ENCODE results near the gene LRRC8D.

DNA sequence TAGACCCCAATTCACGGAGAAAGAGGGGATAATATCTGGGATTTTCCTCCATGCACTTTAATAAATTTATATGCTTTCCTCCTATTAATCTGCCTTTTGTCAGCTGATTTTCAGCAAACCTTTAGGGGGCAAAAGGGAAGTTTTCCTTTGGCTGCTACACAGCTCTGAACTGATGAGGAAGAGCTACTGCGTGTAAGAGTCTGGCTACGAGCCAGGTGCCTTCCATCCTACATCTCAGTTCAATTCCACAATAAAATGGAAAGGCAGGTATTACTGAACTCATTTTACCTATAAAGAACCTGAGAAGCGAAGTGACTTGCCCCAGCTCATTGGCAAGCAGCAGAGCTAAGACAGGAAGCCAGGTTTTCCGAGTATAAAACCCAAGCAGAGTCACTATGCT, 145.8 kb downstream of the LRRC8D start:
- no peak for TF ChIP-seq POLR2A (IDR thresholded peaks at IDR 0.05)
- TF ChIP-seq, protein P1, sequence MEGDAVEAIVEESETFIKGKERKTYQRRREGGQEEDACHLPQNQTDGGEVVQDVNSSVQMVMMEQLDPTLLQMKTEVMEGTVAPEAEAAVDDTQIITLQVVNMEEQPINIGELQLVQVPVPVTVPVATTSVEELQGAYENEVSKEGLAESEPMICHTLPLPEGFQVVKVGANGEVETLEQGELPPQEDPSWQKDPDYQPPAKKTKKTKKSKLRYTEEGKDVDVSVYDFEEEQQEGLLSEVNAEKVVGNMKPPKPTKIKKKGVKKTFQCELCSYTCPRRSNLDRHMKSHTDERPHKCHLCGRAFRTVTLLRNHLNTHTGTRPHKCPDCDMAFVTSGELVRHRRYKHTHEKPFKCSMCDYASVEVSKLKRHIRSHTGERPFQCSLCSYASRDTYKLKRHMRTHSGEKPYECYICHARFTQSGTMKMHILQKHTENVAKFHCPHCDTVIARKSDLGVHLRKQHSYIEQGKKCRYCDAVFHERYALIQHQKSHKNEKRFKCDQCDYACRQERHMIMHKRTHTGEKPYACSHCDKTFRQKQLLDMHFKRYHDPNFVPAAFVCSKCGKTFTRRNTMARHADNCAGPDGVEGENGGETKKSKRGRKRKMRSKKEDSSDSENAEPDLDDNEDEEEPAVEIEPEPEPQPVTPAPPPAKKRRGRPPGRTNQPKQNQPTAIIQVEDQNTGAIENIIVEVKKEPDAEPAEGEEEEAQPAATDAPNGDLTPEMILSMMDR (IDR thresholded peaks at IDR 0.05), result no peak

Data from lower leg skin (tissue), 3 donors.